ENCODE results near the gene LHFPL5. TPM values are rescaled to one million over a fixed set of nuclear protein-coding genes. Genes with fewer than 3 reads are reported as not detected.

The LHFPL5 gene
- total and polyA plus RNA-seq, 2 of the 8 experiments (the other 6 are each of a cell fraction or from before 2014, with no cell fraction given), result 0.03 TPM; not detected in 1

- FAIRE-seq, result no peak
- TF ChIP-seq CTBP2 (IDR thresholded peaks at IDR 0.05; ENCODE audit: borderline replicate concordance, insufficient read depth, insufficient read length, low read length) (no peak), TAF7 (optimal IDR thresholded peaks at IDR 0.05; ENCODE audit: borderline replicate concordance, low read depth, low read length) (no peak), CEBPB (IDR thresholded peaks at IDR 0.05; ENCODE audit: low read depth, low read length) (no peak), CHD1 (IDR thresholded peaks at IDR 0.05; ENCODE audit: low read depth, low read length) (no peak), JUND (IDR thresholded peaks at IDR 0.05; ENCODE audit: low read length) (no peak), KDM4A (IDR thresholded peaks at IDR 0.05; ENCODE audit: low read depth, low read length, severe bottlenecking) (no peak), FOSL1 (IDR thresholded peaks at IDR 0.05; ENCODE audit: insufficient read depth, low read depth, low read length) (no peak), SP2 (IDR thresholded peaks at IDR 0.05; ENCODE audit: low read length) (no peak), USF2 (IDR thresholded peaks at IDR 0.05; ENCODE audit: low read length) (no peak), CBX5 (IDR thresholded peaks at IDR 0.05; ENCODE audit: low read depth, low read length) (no peak), SP1 (IDR thresholded peaks at IDR 0.05; ENCODE audit: low read depth, low read length) (no peak)
These were observed 45.7 kb upstream of the LHFPL5 start for GRCh38 chr6:35759426-35759825.

More at GRCh38 chr6:35759426-35759825, 45.7 kb upstream of the LHFPL5 start:
- peak overlapping the region; percentile 13; the same call in 1 of the 2 replicates for H2BK20ac ChIP-seq (ENCODE audit: low read length)
- no peak overlapping the region for H3K4ac ChIP-seq (replicated peaks; ENCODE audit: insufficient read length, low read depth, low read length)
- no peak overlapping the region for H4K8ac ChIP-seq (ENCODE audit: extremely low read depth, insufficient read depth, low read length)
- no peak overlapping the region for H3K27ac ChIP-seq (ENCODE audit: low read depth, low read length)
- H4K91ac ChIP-seq (replicated peaks; ENCODE audit: insufficient read length, low read length), result no peak overlapping the region
- H3K79me2 ChIP-seq (ENCODE audit: control insufficient read depth in 1 of 2, insufficient read depth in 2 of 2, low read length in 2 of 2), result no peaks in the 10 kb centered on the region
- H3K36me3 ChIP-seq (ENCODE audit: control insufficient read depth in 2 of 4, insufficient read depth in 4 of 4, low read length in 3 of 4), result no peaks in the 10 kb centered on the region
- H2BK15ac ChIP-seq (ENCODE audit: low read length), result no peak overlapping the region
- no peak overlapping the region for H2AK5ac ChIP-seq (ENCODE audit: low read depth, low read length)
- H4K20me1 ChIP-seq (replicated peaks in 1 of 2; ENCODE audit: control insufficient read depth in 1 of 2, insufficient read depth in 2 of 2, low read length in 2 of 2), result no peaks in the 10 kb centered on the region
- H2BK5ac ChIP-seq (ENCODE audit: low read depth, low read length), result no peak overlapping the region
- DNase-seq (ENCODE audit: low read depth in 1 of 2, low spot score in 2 of 2), result no peak
- H2BK12ac ChIP-seq (ENCODE audit: low read depth, low read length), result 0 out of 2 replicates have a peak overlapping the region, but pooled peaks have one; percentile 41
- H4K5ac ChIP-seq (ENCODE audit: insufficient read length, low read depth, low read length), result no peak overlapping the region
- CTCF ChIA-PET (ENCODE audit: partially characterized antibody), result interaction anchor here (0.5 to 10.6 kb wide), 12 partner anchors 10 to 336 kb away, joined by 3 to 137 read pairs (median 3); partner anchors contain the start of gene ARMC12
- no peak overlapping the region for H2BK120ac ChIP-seq (replicated peaks; ENCODE audit: low read depth, low read length)
- H2AFZ ChIP-seq (ENCODE audit: low read length), result no peak overlapping the region
- no peak overlapping the region for H3K18ac ChIP-seq (ENCODE audit: extremely low read depth, low read length)
- no peak overlapping the region for H3K4me2 ChIP-seq (ENCODE audit: insufficient read depth in 1 of 2, low read depth in 2 of 2, low read length in 2 of 2)
- no peaks in the 10 kb centered on the region for H3K79me1 ChIP-seq (ENCODE audit: low read depth, low read length)
- no peak overlapping the region for H3K23ac ChIP-seq (ENCODE audit: insufficient read length)
- POLR2A ChIA-PET (ENCODE audit: partially characterized antibody), result interaction anchor here (1.2 to 3.6 kb wide), 2 partner anchors 12 to 20 kb away, joined by 3 to 18 read pairs; no protein-coding TSS in a partner anchor
- H3K27me3 ChIP-seq (replicated peaks in 1 of 4; ENCODE audit: control insufficient read depth in 3 of 4, extremely low read depth in 1 of 4, insufficient read depth in 3 of 4, low read length in 3 of 4), result no peaks in the 10 kb centered on the region
- no peak overlapping the region for H3K56ac ChIP-seq (replicated peaks; ENCODE audit: insufficient read length, low read depth, low read length)
- H3K9ac ChIP-seq (replicated peaks in 1 of 4; ENCODE audit: extremely low read depth in 1 of 4, low read depth in 3 of 4, low read length in 3 of 4), result no peak overlapping the region
- peaks cover 5 to 21% (median 17%) of the 10 kb centered on the region in 4 experiments for H3K4me1 ChIP-seq (replicated peaks in 1 of 4; ENCODE audit: control insufficient read depth in 3 of 4, insufficient read depth in 4 of 4, low read length in 3 of 4)
- no peak overlapping the region for H3K14ac ChIP-seq (ENCODE audit: insufficient read length)
- no peaks in the 10 kb centered on the region for H3K9me3 ChIP-seq (ENCODE audit: insufficient read depth in 2 of 2, low read depth in 1 of 2, low read length in 1 of 2)
- no peak overlapping the region for H3K4me3 ChIP-seq (ENCODE audit: extremely low read depth in 1 of 4, insufficient read depth in 2 of 4, low read depth in 3 of 4, low read length in 4 of 4)
- 85% methylated on average over 3 of the region's 3 CpGs; no CpG with 5 or more reads in 1 of the 2 experiments for WGBS, 2 experiments (ENCODE audit: extremely low coverage in 1 of 2, insufficient coverage in 1 of 2, insufficient read length in 1 of 2, insufficient replicate concordance in 2 of 2, low coverage in 1 of 2, low lambda C conversion rate in 2 of 2, missing lambda C conversion rate in 1 of 2)
- H3K23me2 ChIP-seq (ENCODE audit: low read depth, low read length), result peaks cover 7% of the 10 kb centered on the region

Data from H1 (cell line).